NT2/D1 (cell line): ENCODE results near the gene HOXB8.

Experiments
- DNase-seq: peaks from one replicate; pipeline ENCODE4 v3.0.0-alpha.2; 2011; ENCODE audit warnings: low read depth, low spot score
- H3K27me3 ChIP-seq: 2 replicates; pipeline ENCODE4 v1.6.0; 2011; ENCODE audit warnings: mild to moderate bottlenecking; ENCODE audit not compliant: insufficient read length, insufficient read depth
- H3K36me3 ChIP-seq: 2 replicates; pipeline ENCODE4 v1.6.1; 2011; ENCODE audit warnings: mild to moderate bottlenecking, low read length, mixed read lengths; ENCODE audit not compliant: insufficient read depth, insufficient read length
- H3K4me1 ChIP-seq: 2 replicates; pipeline ENCODE4 v1.5.1; 2011; ENCODE audit not compliant: insufficient read depth, insufficient read length
- H3K4me3 ChIP-seq: 2 replicates; pipeline ENCODE4 v1.5.1; 2011; ENCODE audit warnings: low read depth; ENCODE audit not compliant: insufficient read length
- H3K9ac ChIP-seq: 2 replicates; pipeline ENCODE4 v1.6.0; 2011; ENCODE audit warnings: low read depth; ENCODE audit not compliant: insufficient read length
- H3K9me3 ChIP-seq: 2 replicates; pipeline ENCODE4 v1.5.1; 2011; ENCODE audit warnings: mild to moderate bottlenecking, low read length; ENCODE audit not compliant: insufficient read depth
- SUZ12 ChIP-seq: IDR thresholded peaks from 2 replicates; pipeline ENCODE4 v1.6.1; 2011; ENCODE audit not compliant: insufficient read length, insufficient read depth; ENCODE audit errors: extremely low read depth
- YY1 ChIP-seq: IDR thresholded peaks from 2 replicates; pipeline ENCODE4 v1.6.1; 2011; ENCODE audit not compliant: insufficient read length, insufficient read depth
- ZNF274 ChIP-seq: IDR thresholded peaks from 2 replicates; pipeline ENCODE4 v1.6.1; 2011; ENCODE audit warnings: mild to moderate bottlenecking, low read depth, low read length

HOXB8 gene

DNA sequence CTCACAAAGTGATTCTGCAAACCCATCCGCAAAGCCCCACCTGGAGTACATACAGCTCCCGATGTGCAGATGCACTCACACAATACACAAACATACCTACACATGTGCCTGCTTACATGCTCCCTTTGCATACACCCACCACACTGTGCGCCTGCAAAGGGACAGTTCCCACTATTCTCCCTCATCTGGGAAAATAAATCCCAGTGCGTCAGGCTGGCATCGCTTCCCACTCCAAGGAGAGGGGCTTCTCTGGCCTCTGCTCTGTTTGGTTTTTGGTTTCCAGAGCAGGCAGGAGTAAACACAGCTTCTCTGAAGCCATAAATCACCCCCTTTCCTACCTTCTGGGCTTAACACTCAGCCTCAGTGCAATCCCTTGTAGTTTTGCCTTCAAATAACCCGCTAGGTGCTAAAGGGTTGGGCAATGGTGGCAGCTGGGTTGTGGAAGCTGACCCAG, 51.7 kb downstream of the HOXB8 start:
- Histone ChIP-seq H3K36me3 (no peaks in the 10 kb centered on the region), H3K27me3 (peaks cover 100% of the 10 kb centered on the region), H3K4me3 (no peak overlapping the region), H3K9ac (no peak overlapping the region), H3K4me1 (peaks cover 3% of the 10 kb centered on the region), H3K9me3 (peaks cover 11% of the 10 kb centered on the region; the same call in 1 of the 2 replicates)
- no peak for TF ChIP-seq ZNF274
- no peak for TF ChIP-seq YY1
- TF ChIP-seq SUZ12, result peak; percentile 3
- no peak for DNase-seq

DNA sequence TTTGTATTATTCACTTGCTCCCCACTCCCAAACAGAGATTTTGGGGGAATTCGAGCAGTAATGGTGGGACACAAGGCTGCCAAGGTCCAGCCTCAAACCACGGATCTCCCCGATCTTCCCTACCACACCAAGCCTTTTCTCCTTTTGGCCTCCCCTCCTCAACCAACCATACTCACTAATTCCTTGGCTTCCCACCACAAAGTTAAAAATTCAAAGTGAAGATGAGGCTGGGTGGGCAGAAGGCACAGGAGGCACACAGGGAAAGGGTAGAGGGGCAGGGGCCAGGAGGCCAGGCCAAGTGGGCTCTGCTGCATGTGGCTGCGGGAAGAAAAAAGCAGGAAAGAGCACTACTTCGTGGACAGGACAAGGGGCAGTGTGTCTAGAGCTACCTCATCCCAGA, 52.2 kb downstream of the HOXB8 start:
- peaks cover 100% of the 10 kb centered on the region for H3K27me3 ChIP-seq
- H3K9ac ChIP-seq, result no peak overlapping the region
- no peak overlapping the region for H3K4me3 ChIP-seq

More for the DNA sequence above, 52.2 kb downstream of the HOXB8 start:
- TF ChIP-seq YY1 (no peak), SUZ12 (peak; percentile 67), ZNF274 (no peak)
- peaks cover 11% of the 10 kb centered on the region; the same call in 1 of the 2 replicates for H3K9me3 ChIP-seq
- H3K4me1 ChIP-seq, result peaks cover 3% of the 10 kb centered on the region
- H3K36me3 ChIP-seq, result no peaks in the 10 kb centered on the region
- DNase-seq, result no peak
